ENCODE data around the gene SLC35E3. TPM values are rescaled to one million over a fixed set of nuclear protein-coding genes. Genes with fewer than 3 reads are reported as not detected.

The SLC35E3 gene
- total and polyA plus RNA-seq, 7 donors: 2.9 to 7.5 (median 4.2) TPM

DNA sequence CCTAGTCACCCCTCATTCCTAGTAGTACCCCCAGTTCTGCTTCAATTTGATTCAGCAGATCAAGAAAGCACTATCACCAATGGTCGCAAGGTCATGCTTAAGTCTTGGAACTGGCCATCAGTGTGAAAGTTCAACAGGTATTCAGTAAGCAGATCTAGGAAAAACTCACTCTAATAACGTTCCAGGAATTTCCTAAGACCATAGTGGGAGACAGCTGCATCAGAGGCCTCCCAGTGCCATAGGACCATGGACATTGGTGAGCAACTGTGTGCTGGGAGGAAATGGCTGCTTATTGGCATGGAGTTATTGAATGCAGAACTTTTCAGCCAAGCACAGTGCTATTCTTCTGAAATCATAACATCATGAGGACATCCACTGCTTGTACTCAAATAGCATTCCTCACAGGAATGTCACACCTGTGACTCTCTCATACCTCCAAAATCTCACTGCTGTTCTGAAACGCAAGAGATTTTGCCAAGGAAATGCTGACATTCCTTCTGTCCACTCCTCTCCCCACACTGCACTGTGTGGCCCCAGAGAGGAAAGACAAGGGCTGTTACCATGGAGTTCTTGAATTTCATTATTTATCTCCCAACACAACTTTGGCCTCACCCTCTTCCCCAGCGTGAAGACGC, 31.1 kb downstream of the SLC35E3 start:
- intact Hi-C loops (cut with DNase I): no loop called here
- no peak for DNase-seq
- WGBS, 3 donors: 62 to 65% (median 63%) methylated on average over 5 of the region's 5 CpGs
- Histone ChIP-seq H3K4me1 (no peaks in the 10 kb centered on the region), H3K36me3 (ENCODE audit: insufficient read depth in 1 of 2, low read depth in 1 of 2) (no peaks in the 10 kb centered on the region), H3K9me3 (no peaks in the 10 kb centered on the region), H3K27me3 (ENCODE audit: insufficient read depth in 3 of 3, low read length in 2 of 3) (no peaks in the 10 kb centered on the region), H3K27ac (no peak overlapping the region), H3K4me3 (no peak overlapping the region)
- no peak for ATAC-seq
- TF ChIP-seq, protein P1, sequence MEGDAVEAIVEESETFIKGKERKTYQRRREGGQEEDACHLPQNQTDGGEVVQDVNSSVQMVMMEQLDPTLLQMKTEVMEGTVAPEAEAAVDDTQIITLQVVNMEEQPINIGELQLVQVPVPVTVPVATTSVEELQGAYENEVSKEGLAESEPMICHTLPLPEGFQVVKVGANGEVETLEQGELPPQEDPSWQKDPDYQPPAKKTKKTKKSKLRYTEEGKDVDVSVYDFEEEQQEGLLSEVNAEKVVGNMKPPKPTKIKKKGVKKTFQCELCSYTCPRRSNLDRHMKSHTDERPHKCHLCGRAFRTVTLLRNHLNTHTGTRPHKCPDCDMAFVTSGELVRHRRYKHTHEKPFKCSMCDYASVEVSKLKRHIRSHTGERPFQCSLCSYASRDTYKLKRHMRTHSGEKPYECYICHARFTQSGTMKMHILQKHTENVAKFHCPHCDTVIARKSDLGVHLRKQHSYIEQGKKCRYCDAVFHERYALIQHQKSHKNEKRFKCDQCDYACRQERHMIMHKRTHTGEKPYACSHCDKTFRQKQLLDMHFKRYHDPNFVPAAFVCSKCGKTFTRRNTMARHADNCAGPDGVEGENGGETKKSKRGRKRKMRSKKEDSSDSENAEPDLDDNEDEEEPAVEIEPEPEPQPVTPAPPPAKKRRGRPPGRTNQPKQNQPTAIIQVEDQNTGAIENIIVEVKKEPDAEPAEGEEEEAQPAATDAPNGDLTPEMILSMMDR (IDR thresholded peaks at IDR 0.05): no peak

DNA sequence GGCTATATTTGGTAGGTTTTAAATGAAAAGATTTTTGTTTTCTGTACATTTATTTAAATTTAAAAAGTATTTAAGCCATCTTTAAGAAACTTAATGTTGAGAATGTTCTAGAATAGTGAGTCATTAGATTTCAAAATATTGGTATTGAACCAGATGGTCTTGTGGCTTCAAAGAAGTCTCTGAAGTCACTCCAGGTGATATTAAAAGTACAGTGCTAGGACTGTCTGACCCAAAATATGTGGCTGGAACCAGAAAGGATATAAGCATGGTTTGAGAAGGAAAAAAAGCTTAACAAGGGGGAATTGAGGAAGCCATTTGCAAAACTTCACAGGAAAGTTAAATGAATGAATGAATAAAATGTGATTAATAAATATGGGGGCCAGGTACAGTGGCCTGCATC, 33.3 kb downstream of the SLC35E3 start:
- Histone ChIP-seq H3K36me3 (ENCODE audit: insufficient read depth in 1 of 2, low read depth in 1 of 2) (no peaks in the 10 kb centered on the region), H3K27ac (no peak overlapping the region), H3K4me3 (no peak overlapping the region), H3K4me1 (no peaks in the 10 kb centered on the region), H3K27me3 (ENCODE audit: insufficient read depth in 3 of 3, low read length in 2 of 3) (no peaks in the 10 kb centered on the region), H3K9me3 (no peaks in the 10 kb centered on the region)
- ATAC-seq: no peak
- no peak for DNase-seq
- intact Hi-C loops (cut with DNase I): no loop called here
- TF ChIP-seq, protein P1 (IDR thresholded peaks at IDR 0.05): no peak

DNA sequence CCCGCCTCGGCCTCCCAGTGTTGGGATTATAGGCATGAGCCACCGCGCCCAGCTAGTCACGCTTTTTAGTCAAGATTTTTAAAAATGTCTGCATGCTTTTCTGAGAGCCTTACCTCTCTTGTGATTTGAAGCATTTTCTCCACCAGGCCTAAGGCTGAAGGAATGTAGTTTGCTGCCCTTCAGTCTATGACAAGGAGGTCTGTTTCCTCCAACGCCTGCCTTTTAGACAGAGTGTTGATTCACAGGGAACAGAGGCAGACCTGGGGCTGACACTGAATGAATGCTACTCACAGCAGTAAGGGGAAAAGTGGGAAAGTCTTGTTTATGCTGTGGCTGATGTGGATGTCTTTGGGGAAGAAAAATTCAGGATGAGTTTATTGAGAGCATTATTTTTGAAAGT, 34.8 kb downstream of the SLC35E3 start:
- TF ChIP-seq, protein P1 (IDR thresholded peaks at IDR 0.05): no peak
- ATAC-seq (no peak), DNase-seq (no peak)
- intact Hi-C loops (cut with DNase I): no loop called here
- Histone ChIP-seq H3K27me3 (ENCODE audit: insufficient read depth in 3 of 3, low read length in 2 of 3) (no peaks in the 10 kb centered on the region), H3K9me3 (no peaks in the 10 kb centered on the region), H3K4me3 (no peak overlapping the region), H3K4me1 (no peaks in the 10 kb centered on the region), H3K27ac (no peak overlapping the region), H3K36me3 (ENCODE audit: insufficient read depth in 1 of 2, low read depth in 1 of 2) (no peaks in the 10 kb centered on the region)
- WGBS, 3 donors: 84 to 93% (median 89%) methylated on average over 6 of the region's 6 CpGs

DNA sequence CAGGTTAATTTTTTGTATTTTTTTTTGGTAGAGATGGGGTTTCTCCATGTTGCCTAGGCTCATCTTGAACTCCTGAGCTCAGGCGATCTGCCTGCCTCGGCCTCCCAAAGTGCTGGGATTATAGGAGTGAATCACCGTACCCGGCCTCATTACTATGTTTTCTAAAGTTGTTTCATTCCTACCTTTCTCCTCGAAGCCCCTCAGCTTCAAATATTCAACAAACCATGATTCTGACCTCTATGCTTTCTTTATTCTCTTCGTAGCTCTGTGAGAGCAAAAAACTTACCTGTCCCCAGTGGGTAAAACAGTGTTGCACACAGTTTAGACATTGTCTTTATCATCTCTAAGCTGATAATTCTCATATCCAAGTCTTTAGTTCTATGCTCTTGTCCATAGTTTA, 35.8 kb downstream of the SLC35E3 start:
- DNase-seq (no peak), ATAC-seq (no peak)
- no peaks in the 10 kb centered on the region for H3K9me3 ChIP-seq
- H3K4me1 ChIP-seq: no peaks in the 10 kb centered on the region
- H3K27ac ChIP-seq: no peak overlapping the region
- intact Hi-C loops (cut with DNase I): no loop called here
- H3K36me3 ChIP-seq (ENCODE audit: insufficient read depth in 1 of 2, low read depth in 1 of 2): no peaks in the 10 kb centered on the region
- TF ChIP-seq, protein P1 (IDR thresholded peaks at IDR 0.05): no peak
- no peak overlapping the region for H3K4me3 ChIP-seq
- 91 to 94% (median 92%) methylated on average over 6 of the region's 6 CpGs for WGBS, 3 donors
- H3K27me3 ChIP-seq (ENCODE audit: insufficient read depth in 3 of 3, low read length in 2 of 3): no peaks in the 10 kb centered on the region

DNA sequence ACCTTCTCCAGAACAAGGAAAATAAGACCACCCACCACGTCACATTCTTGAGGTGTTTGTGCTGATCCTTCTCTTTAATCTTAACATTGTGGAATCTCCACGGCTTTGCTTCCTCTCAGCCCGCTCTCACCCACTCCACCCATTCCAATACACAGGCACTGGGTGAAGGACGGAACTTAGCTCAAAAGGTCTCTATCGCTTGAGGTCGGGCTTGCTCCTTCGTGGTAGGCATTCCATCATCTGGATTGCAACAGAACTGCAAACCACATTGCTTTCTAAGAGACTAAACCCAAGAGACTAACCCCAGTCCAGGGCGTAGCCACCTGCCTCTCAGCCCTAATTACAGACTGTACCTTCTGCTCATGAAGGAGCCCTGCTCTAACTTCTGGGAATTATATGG, 38.0 kb downstream of the SLC35E3 start:
- H3K4me1 ChIP-seq: peaks cover 4% of the 10 kb centered on the region
- no peaks in the 10 kb centered on the region for H3K9me3 ChIP-seq
- ATAC-seq (no peak), DNase-seq (no peak)
- no peaks in the 10 kb centered on the region for H3K36me3 ChIP-seq (ENCODE audit: insufficient read depth in 1 of 2, low read depth in 1 of 2)
- no peak overlapping the region for H3K27ac ChIP-seq
- TF ChIP-seq, protein P1 (IDR thresholded peaks at IDR 0.05): no peak
- H3K4me3 ChIP-seq: no peak overlapping the region
- WGBS, 3 donors: 77 to 83% (median 78%) methylated on average over 8 of the region's 8 CpGs
- intact Hi-C loops (cut with DNase I): no loop called here
- H3K27me3 ChIP-seq (ENCODE audit: insufficient read depth in 3 of 3, low read length in 2 of 3): no peaks in the 10 kb centered on the region
